GM19023 (cell line): Measurements from ENCODE around the gene DISP3.

Experiments
- ATAC-seq: cut with Tn5 transposase; IDR thresholded peaks from one replicate; pipeline ENCODE4 v1.9.1; 2021; ENCODE audit warnings: mild to moderate bottlenecking, moderate library complexity; ENCODE audit not compliant: unreplicated experiment

The DISP3 gene

GRCh38 chr1:11505591-11506538 is 26.9 kb downstream of the DISP3 start:
- no peak for ATAC-seq

GRCh38 chr1:11507309-11507708 is 28.4 kb downstream of the DISP3 start:
- no peak for ATAC-seq

- no peak for ATAC-seq
Measured at GRCh38 chr1:11513681-11514080, 34.7 kb downstream of the DISP3 start.

- no peak for ATAC-seq
Measured at GRCh38 chr1:11514366-11514765, 35.4 kb downstream of the DISP3 start.

GRCh38 chr1:11515368-11516300 is 36.7 kb downstream of the DISP3 start:
- ATAC-seq, result no peak

- no peak for ATAC-seq
Measured at GRCh38 chr1:11516961-11517635, 38.1 kb downstream of the DISP3 start.

- no peak for ATAC-seq
Measured at GRCh38 chr1:11518016-11518701, 39.2 kb downstream of the DISP3 start.

GRCh38 chr1:11518791-11519628 is 40.1 kb downstream of the DISP3 start:
- ATAC-seq, result no peak

- ATAC-seq, result no peak
Measured at GRCh38 chr1:11519629-11520031, 40.7 kb downstream of the DISP3 start.

GRCh38 chr1:11520531-11521233 is 41.7 kb downstream of the DISP3 start:
- no peak for ATAC-seq

- ATAC-seq, result no peak
Measured at GRCh38 chr1:11521582-11522399, 42.8 kb downstream of the DISP3 start.

- ATAC-seq, result no peak
Measured at GRCh38 chr1:11522400-11523235, 43.7 kb downstream of the DISP3 start.

- ATAC-seq, result no peak
Measured at GRCh38 chr1:11523261-11523660, 44.3 kb downstream of the DISP3 start.

- ATAC-seq, result no peak
Measured at GRCh38 chr1:11523746-11524464, 45.0 kb downstream of the DISP3 start.

GRCh38 chr1:11524465-11525150 is 45.7 kb downstream of the DISP3 start:
- ATAC-seq, result no peak

- ATAC-seq, result no peak
Measured at GRCh38 chr1:11525151-11525505, 46.2 kb downstream of the DISP3 start.
